GM18870 (cell line): Measurements from ENCODE around the gene LYRM1.
"Not testable (repeated sequence)": the region's sequence is repeated elsewhere in the genome, so short reads cannot be mapped to it uniquely, and the experiment has no call there.

Source experiments
- ATAC-seq: cut with Tn5 transposase; IDR thresholded peaks from one replicate; pipeline ENCODE4 v1.9.1; 2021; ENCODE audit warnings: moderate library complexity; ENCODE audit not compliant: unreplicated experiment

The LYRM1 gene

DNA sequence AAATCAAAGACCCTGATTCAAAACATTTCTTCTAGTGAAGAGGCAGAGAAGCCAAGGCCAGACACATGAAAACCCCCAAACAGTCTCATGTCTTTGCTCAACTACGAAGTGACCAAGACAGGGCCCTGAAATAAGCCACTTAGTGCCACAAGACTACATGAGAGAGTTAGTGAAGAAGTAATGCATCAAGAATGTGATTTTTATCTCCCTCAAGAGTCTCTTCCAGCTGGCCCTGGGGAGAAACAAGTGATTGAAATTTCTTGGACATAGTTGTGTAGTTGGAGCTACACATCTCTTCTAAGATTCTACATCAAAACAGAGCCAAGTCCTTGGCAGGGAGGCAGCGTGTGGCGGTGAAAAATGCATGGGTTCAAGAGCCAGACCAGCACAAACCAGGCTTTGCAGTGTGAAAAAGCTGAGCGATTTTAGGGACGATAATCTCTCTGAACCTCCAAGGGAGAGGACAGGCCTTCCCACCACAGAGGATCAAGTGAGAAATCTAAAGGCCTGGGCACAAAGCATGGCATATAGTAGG lies 30.6 kb downstream of the LYRM1 start:
- no peak for ATAC-seq

DNA sequence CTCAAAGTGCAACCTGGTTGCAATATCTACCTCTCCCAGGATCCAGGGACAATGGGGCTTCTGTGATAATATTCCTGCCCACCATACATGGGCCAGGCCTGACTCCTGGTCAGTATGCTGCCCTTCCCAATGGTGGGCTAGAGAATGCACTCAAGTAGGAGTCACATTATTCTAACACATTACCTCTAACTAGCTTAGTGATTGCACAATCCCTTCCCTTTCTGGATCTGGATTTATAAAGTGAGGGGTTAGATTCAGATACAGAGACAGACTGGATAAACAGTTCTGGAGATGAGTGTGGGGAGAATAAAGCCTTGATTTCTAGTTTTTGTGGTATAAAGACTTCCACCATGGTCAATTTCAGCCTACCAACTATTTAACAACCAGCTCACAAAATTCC lies 33.0 kb downstream of the LYRM1 start:
- ATAC-seq: no peak

DNA sequence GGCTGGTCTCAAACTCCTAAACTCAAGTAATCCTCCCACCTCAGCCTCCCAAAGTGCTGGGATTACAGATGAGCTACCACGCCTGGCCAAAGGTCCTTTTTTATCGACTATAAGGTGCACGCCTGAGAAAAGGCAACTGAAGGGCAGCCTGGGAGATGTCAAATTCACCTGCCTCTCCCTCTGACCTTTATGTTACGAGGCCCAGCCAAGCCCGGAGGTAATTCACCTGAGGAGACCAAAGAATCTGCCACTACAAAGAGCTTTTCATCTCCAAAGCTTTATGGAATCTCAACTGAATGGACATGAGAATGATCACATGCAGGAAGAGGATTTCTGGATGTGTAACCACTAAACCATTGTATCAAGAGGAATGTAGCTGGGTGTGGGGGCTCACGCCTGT lies 37.2 kb downstream of the LYRM1 start:
- no peak for ATAC-seq

DNA sequence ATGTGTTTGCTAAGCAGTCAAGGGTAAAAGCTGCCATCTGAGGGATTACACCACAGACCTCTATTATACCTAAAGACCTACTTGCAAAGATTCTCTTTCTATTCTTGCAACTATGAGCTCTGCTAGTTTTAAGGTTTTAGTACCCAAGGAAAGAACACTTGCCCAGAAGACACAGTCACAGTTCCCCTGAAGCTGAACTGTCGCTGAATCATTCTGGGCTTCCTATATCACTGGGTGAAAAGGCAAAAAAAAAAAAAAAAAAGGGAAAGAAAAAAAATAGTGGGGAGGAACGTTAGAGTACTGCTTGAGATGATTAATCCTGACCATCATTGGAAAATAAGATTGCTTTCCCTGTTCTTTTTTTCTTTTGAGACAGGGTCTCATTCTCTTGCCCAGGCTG lies 37.9 kb downstream of the LYRM1 start:
- no peak for ATAC-seq

DNA sequence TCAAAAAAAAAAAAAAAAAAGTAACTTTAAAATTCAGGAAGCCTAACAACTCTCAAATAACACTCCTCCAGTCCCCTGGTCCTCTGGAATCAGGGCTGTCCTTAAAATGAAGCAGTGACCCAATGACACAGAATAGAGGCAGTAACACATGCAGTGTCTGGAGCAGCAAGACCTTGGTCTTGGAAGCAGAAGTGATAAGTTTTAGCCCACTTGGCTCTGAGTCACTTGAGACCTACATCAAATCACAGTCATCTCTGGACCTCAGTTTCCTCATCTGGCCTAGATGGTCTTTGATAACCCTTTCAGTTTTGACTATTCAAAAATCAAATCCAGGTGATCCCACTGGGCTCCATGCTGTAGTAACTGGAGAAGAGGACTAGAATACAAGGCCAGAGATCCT lies 39.0 kb downstream of the LYRM1 start:
- no peak for ATAC-seq

DNA sequence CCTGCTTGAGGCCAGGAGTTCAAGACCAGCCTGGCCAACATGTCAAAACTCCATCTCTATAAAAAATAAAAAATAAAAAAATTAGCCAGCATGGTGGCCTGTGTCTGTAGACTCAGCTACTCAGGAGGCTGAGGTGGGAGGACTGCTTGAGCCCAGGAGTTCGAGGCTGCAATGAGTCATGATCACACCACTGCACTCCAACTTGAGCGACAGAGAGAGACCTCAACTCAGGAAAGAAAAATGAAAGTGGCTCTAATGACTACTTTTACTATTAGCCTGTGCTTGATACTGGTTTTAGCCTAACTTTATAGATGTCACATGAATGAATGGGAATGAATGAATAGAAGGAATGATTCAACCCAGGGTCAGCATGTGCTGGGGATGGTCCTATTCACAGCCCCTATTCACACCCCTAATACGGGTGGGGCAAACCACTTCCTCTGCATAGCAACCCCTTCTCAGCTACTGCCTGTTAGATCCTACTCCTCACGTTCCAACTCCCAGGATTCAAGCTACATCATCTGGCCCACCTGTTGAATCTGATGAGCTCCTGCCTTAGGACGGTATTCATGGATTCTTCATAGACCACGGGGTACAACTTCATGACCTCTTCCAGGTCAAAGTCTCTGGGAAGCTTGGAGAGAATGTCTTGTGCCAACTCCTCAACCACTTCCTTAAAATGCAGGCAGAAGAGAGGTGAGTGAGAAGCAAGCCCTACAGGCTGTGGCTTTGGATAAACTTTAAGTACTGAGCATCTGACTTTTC lies 40.5 kb downstream of the LYRM1 start:
- ATAC-seq: no peak

DNA sequence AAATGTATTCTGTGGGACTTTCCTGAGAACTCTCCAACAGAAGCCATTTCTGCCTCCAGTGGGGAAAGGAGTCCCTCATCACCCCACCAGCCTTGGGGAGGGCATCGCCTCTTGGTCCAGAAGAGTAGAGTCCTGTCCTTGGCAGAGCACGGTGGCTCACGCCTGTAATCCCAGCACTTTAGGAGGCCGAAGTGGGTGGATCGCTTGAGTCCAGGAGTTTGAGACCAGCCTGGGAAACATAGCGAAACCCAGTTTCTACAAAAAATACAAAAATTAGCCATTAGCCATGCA lies 41.0 kb downstream of the LYRM1 start:
- ATAC-seq: no peak

DNA sequence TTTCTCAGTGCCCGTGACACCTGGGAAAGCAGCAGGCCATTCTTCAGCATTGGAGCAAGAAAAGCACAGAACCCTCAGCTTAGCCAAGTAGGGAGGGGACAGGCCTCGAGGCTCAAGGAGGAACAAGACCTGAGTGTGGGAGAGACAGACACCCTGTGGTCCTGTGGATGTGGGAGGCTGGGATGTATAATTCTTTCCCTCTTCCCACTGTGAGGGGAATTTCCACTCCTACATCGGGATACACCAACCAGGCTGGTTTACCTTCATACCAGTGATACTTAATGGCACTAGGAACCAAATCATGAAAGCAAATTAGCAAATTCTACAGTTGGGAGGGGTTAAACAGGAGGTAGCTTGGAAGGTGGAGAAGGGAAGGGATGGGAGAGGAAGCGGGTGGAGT lies 41.7 kb downstream of the LYRM1 start:
- ATAC-seq: no peak

DNA sequence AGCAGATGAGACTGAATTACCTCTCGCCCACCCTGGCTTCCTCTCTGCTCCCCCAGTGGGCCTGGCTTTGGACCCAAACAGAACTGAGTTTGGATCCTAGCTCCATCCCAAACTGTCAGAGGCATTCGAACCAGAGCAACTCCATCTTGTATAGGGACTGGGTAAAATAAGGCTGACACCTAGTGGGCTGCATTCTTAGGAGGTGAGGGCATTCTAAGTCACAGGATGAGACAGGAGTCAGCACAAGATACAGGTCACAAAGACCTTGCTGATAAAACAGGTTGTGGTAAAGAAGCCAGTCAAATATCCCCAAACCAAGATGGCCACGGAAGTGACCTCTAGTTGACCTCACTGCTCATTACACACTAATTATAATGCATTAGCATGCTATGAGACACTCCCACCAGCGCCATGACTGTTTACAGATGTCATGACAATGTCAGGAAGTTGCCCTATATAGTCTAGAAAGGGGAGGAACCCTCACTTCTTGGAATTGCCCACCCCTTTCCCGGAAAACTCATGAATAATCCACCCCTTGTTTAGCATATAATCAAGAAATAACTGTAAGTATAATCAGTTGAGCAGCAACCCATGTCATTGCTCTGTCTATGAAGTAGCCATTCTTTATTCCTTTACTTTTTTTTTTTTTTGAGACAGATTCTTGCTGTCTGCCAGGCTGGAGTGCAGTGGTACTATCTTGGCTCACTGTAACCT lies 44.4 kb downstream of the LYRM1 start:
- ATAC-seq: no peak

DNA sequence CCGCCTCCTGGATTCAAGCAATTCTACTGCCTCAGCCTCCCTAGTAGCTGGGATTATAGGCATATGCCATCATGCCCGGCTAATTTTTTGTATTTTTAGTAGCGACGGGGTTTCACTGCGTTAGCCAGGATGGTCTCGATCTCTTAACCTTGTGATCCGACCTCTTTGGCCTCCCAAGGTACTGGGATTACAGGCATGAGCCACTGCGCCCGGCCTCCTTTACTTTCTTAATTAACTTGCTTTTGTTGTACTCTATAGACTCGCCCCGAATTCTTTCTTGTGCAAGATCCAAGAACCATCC lies 45.0 kb downstream of the LYRM1 start:
- not testable (repeated sequence) for ATAC-seq

DNA sequence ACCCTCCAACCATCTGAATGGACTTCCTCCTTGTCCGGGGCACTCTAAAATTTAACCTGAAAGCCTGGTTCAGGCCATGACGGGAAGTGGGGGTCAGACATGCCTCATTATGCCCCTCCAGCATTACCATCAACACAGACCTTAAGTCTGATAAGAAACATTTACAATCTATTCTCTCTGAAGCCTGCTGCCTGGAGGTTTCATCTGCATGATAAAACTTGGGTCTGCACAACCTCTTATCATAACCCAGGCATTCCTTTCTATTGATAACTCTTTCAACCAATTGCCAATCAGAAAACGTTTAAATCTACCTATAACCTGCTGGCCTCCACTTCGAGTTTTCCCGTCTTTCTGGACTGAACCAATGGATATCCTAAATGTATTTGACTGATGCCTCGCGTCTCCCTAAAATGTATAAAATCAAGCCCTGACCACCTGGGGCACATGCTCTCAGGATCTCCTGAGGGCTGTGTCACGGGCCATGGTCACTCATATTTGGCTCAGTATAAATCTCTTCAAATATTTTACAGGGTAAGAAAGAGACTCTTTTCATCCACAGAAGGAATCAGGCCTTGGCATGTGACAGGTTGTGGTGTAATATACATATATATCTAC lies 45.6 kb downstream of the LYRM1 start:
- ATAC-seq: no peak

DNA sequence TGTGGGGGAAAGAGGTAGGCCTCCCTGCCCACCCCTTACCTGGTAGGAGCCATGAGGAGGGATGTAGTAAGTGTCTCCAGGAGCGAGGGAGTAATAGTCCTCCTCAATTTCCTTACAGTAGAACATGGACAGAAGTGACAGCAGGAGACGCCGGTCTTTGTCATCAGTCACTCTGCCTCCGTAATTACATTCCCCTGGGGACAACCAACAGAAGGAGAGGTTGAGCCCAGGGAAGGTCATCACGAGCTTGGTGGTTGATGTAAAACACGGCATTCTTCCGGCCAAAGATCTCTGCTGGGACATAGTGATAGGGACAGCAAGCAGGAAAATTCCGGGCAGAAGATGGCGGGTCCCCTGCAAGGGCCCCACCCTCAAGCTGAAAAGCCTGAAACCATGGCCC lies 47.9 kb downstream of the LYRM1 start:
- no peak for ATAC-seq

DNA sequence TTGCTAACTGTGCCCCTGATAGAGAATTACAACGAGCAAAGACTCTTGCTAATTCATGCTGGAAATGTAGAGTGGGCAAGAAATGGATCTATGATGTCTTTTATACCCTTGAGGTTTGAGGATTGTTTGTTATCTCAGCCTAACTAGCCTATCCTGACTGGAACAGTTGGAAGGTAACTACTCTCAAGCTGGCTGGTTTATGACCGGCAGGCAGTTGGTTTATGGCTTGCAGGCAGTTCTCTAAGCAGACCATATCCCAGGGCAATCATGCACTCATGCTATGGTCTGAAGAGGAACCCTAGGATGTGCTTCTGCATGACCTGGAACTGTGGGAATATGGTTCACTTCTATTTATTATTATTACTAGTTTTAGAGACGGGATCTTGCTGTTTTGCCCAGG lies 49.1 kb downstream of the LYRM1 start:
- ATAC-seq: no peak

DNA sequence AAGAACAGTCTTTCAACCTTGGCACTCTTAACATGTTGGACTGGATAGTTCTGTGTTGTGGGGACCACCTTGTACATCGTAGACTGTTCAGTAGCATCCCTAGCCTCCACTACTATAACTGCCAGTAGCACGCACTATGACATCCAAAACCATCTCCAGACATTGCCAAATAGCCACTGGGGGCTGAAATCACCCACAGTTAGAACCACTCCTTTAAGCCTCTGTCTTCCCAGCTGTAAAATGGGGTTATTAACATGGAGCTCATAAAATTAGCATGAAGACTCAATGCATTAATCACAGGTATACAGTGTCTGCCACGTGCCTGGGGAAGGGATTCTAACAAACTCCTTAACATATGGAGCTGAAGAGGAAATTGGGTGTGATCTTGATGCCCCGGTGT lies 49.7 kb downstream of the LYRM1 start:
- ATAC-seq: no peak

DNA sequence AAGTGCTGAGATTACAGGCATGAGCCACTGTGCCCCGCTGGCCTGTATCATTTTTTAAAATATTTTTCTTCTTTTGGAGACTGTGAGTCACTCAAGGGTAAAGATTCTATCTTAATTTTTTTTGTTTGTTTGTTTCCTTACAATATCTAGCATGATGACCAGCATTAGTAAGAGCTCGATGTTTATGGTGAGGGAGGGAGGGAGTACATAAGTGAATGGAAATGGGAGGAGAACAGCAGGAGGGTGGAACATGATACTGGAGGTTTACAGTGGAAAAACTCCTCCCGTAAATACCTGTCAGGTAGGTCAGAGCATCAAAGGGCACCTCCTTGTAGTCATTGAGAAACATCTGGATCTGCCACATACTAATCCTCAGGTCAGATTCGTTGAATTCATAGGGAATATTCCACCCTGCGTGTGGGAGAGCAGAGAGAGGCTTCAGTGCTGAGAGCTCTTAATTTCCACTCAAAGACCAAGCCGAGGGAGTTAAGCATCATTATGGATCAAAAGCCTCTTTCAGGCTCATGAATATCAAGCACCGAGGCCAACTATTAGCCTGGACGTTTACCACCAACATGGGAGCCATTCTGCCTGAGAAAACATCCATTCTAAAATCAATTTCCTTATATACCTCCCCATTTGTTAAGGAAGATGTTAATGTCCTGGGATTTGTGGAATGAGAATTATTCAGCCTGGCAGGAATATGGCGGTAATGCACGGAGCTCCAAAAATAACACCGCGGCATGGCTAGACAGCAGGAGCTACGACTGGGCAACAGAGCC lies 51.8 kb downstream of the LYRM1 start:
- no peak for ATAC-seq

DNA sequence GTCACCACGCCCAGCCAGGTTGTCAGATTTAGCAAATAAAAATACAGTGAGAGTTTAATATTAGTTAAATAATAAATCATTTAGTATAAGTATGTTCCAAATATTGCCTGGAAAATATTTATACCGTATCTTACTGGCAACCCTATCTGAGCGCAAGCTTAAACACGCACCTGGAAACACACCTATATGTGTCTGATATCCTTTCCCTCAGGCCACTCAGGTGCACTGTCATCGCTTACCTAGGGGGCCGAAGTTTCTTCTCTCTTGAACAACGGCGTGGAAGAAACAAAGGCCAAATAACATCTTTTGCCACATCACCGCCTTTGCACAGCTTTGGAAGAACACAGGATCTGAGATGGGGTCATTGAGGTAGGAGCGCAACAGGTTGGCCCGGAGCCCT lies 54.0 kb downstream of the LYRM1 start:
- ATAC-seq: no peak

DNA sequence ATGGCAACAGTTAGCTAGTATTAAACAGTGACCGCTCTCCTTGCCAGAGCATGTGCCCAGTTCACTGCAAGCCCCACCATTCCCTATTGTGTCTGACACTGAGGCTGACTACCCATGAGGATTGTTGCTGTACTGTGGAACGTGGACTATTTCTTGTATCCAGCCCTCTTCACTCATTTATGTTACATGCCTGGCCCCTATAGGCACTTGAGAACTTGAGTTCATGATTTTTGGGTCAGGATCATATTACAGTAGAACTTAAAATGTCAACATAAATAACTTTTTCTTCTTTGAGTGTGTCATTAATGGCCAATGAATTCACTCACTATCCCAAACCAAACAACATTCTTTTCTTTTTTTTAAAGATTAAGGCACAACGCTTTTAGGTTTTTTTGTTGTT lies 55.7 kb downstream of the LYRM1 start:
- no peak for ATAC-seq

DNA sequence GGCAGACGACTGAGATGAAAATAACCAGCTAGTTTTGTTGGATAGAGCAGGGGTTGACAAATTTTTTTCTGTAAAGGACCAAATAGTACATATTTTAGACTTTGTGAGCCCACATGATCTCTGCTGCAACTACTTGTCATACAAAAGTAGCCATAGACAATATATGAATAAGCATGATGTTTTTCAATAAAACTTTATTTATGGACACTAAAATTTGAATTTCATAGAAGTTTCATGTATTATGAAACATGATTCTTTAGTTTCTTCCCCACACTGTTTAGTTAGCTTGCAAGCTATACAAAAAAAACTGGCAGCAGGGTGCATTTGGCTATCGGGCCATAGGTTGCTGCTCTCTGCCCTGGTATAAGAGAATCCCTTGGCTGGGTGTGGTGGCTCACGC lies 56.6 kb downstream of the LYRM1 start:
- no peak for ATAC-seq

DNA sequence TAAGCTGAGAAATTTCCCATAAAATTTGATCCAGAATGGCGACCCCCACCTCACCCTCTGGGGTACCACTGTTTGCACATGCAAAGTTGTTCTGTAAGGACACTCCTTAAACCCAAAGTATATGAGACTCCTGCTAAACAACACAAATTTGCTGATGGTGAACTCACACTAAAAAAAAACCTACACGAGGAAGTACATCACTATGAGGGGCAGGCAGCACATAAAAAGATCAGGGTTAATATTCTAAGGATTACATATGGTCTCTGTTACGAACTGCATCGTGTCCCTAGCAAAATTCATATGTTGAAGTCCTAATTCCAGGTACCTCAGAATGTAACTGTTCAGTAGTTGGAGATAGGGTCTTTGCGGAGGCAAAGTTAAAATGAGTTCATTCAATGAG lies 60.3 kb downstream of the LYRM1 start:
- ATAC-seq: no peak

DNA sequence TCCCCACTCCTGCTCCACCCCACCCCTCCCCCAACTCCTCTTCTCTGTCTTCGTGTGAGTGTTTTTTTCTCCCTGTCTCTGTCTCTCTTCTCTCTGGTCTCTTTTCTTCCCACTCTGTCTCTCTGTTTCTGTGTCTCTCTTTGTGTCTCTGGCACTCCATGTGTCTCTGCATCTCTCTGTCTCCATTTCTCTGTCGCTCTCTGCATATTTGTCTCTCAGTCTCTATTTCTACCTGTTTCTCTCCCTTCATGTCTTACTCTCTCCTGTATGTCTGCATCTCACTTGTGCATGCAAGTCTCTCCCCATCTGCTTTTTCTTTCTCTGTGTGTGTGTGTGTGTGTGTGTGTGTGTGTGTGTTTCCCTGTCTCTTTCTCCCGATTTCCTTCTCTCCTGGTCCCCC lies 68.2 kb downstream of the LYRM1 start:
- ATAC-seq: no peak

DNA sequence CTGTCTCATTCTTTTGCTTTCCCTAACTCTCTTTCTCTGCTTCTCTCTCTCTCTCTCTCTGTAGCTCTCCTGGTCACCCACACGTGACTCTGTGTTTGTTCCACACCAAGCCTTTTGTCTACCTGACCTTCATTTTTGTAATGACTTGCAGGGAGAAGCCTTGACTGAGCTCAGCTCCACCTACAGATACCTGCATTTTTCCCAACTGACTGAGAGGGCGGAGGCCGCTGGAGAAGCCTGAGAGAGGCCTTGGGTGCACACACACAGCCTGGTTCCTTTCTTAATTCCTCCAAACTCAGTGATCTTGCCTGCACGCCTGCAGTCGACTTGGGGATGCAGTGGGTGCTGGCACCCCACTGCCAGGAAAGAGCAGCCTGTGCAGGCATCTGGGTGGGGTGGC lies 68.8 kb downstream of the LYRM1 start:
- no peak for ATAC-seq

DNA sequence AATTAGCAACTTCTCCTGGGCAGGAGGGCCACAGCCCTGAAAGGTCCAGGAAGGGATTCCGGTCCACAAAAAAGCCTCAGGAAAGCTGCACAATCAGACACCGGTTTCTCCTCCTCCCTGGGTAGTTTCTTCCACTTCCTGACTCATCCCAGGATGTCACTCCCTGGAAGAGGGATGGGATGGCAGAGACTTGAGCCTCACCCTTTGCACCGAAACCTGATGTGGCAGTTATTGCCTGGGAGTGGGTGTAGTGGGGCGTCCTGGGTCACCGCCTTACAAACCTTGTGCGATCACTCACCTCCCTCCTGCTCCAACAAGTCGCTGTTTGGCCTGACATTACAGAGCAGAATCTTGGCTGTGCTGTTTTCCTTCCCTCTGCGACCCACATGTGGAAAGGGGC lies 70.8 kb downstream of the LYRM1 start:
- no peak for ATAC-seq
